Measurements from ENCODE around the gene P3H2.

The P3H2 gene

GRCh38 chr3:190044974-190045373 lies 75.7 kb downstream of the P3H2 start:
- no peak for DNase-seq

- no peak for DNase-seq
Measured at GRCh38 chr3:190044142-190044541, 76.6 kb downstream of the P3H2 start.

GRCh38 chr3:190043741-190044140 lies 77.0 kb downstream of the P3H2 start:
- no peak for DNase-seq

GRCh38 chr3:190042558-190042957 lies 78.1 kb downstream of the P3H2 start:
- no peak for DNase-seq

GRCh38 chr3:190041333-190042041 lies 79.2 kb downstream of the P3H2 start:
- DNase-seq, result no peak

GRCh38 chr3:190040145-190040544 lies 80.6 kb downstream of the P3H2 start:
- no peak for DNase-seq

GRCh38 chr3:190038050-190038933 lies 82.4 kb downstream of the P3H2 start:
- DNase-seq, result no peak

- DNase-seq, result no peak
Measured at GRCh38 chr3:190036631-190037030, 84.1 kb downstream of the P3H2 start.

GRCh38 chr3:190034446-190034845 lies 86.3 kb downstream of the P3H2 start:
- no peak for DNase-seq

GRCh38 chr3:190032923-190033322 lies 87.8 kb downstream of the P3H2 start:
- DNase-seq, result peak; percentile 28

GRCh38 chr3:190031887-190032752 lies 88.6 kb downstream of the P3H2 start:
- DNase-seq, result no peak

GRCh38 chr3:190027116-190027515 lies 93.6 kb downstream of the P3H2 start:
- DNase-seq, result no peak

- DNase-seq, result no peak
Measured at GRCh38 chr3:190026154-190026553, 94.5 kb downstream of the P3H2 start.

GRCh38 chr3:190024912-190025311 lies 95.8 kb downstream of the P3H2 start:
- no peak for DNase-seq

GRCh38 chr3:190019844-190020243 lies 100.9 kb downstream of the P3H2 start:
- no peak for DNase-seq

- DNase-seq, result no peak
Measured at GRCh38 chr3:190019006-190019405, 101.7 kb downstream of the P3H2 start.

- DNase-seq, result no peak
Measured at GRCh38 chr3:190018460-190018859, 102.2 kb downstream of the P3H2 start.

GRCh38 chr3:190017521-190018288 lies 103.0 kb downstream of the P3H2 start:
- no peak for DNase-seq

- DNase-seq, result no peak
Measured at GRCh38 chr3:190016966-190017365, 103.7 kb downstream of the P3H2 start.

GRCh38 chr3:190014940-190015339 lies 105.8 kb downstream of the P3H2 start:
- DNase-seq, result no peak

GRCh38 chr3:190013943-190014924 lies 106.5 kb downstream of the P3H2 start:
- no peak for DNase-seq

Data from NCI-H774 (cell line).